B cell (primary cell): Measurements from ENCODE around the gene PLD5.

Experiments
- CTCF ChIP-seq: fragments of 200-600 bp; IDR thresholded peaks from one replicate; pipeline ENCODE4 v1.8.0; 2022; ENCODE audit warnings: antibody characterized with exemption, mild to moderate bottlenecking
- EZH2 ChIP-seq: IDR thresholded peaks from 2 replicates; pipeline ENCODE4 v1.6.1; 2012; ENCODE audit warnings: borderline replicate concordance, low read depth, mild to moderate bottlenecking, moderate library complexity, low read length; ENCODE audit not compliant: insufficient read depth, poor library complexity, severe bottlenecking

GRCh38 chr1:242243472-242243871 lies 281.0 kb downstream of the PLD5 start:
- TF ChIP-seq CTCF = no peak
- TF ChIP-seq EZH2 = no peak
